ENCODE data around the gene GPR17.

GPR17 gene, protein sequence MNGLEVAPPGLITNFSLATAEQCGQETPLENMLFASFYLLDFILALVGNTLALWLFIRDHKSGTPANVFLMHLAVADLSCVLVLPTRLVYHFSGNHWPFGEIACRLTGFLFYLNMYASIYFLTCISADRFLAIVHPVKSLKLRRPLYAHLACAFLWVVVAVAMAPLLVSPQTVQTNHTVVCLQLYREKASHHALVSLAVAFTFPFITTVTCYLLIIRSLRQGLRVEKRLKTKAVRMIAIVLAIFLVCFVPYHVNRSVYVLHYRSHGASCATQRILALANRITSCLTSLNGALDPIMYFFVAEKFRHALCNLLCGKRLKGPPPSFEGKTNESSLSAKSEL

DNA sequence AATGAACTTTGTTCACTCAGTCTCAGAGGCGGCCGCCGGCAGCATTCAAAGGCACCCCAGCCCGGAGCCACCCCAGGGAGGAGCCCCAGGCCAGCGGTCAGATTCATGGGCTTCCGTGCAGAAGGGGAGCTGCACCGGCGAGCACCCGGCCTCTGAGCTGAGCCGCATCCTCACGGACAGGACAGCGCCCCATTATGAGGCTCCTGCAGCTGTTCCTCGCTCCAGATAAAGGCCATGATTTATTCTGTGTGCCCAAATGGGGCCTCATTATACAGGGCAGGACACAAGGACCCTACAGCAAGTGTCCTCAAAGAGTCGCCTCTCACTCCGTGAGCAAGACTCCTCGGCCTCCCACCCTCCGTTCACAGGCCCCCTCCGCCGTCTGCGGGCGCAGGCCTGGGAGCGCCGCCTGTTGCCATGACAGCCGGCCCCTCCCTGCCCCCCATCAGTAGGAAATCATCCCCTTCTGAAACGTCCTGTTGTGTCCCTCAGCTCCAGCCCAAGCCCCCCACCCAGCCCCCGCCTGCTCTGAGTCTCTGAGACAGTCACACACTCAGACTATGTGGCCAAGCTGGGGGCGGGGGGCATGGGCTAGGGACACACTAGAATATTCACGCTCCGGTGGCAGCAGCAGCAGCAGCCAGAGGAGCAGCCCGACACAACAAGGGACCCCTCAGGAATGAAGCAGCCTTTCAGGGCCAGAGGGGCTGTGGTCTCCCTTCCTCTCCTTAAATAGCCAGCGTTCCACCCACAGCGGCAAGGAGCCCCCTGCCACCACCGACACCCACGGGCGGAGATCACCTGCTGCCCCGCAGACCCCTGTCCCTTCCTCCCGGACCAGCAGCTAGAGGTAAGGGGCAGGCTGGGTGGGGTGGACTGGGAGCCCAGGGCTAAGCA lies at the start of gene GPR17:
Gene GPR17 (plus strand): TSS at position 759 of the 897 bp plus-strand sequence. CDS start 4,583 bp downstream, outside the sequence.
- DNase-seq (ENCODE audit: low read depth, low spot score): no peak

DNA sequence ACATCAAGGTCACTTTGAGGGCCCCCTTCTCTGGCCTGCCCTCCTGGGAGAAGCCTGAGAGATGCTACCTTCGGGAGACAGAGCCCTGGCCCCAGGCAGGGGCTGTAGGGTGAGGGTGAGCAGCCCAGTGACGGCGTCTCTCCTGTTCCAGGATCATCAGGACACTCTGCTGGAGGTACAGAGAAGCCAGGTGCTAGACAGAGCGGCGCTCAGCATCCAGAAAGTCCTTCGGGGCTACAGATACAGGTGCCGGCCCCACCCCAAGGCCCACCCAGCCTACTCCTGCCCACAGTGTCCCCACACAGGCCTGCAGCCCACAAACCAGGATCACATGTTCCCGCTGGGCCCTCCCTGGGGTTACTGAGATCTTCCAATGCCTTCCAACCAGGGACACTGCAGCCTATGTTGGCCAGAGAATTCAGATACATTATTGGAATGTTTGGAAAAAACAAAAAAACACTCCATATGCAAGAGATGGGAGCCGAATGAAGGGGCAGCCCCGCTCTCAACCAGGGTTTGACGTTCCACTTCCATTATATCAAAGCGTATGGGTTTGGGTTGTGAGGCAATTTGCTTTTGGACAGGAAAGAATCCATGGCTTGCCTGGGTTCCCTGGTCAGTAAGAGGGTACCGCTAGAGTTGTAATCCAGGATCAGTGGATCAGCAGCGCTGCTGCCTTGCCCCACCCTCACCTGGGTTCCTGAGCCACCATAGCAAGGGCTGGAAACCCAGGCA lies 49.5 kb upstream of the GPR17 start:
- DNase-seq (ENCODE audit: low read depth, low spot score): no peak

DNA sequence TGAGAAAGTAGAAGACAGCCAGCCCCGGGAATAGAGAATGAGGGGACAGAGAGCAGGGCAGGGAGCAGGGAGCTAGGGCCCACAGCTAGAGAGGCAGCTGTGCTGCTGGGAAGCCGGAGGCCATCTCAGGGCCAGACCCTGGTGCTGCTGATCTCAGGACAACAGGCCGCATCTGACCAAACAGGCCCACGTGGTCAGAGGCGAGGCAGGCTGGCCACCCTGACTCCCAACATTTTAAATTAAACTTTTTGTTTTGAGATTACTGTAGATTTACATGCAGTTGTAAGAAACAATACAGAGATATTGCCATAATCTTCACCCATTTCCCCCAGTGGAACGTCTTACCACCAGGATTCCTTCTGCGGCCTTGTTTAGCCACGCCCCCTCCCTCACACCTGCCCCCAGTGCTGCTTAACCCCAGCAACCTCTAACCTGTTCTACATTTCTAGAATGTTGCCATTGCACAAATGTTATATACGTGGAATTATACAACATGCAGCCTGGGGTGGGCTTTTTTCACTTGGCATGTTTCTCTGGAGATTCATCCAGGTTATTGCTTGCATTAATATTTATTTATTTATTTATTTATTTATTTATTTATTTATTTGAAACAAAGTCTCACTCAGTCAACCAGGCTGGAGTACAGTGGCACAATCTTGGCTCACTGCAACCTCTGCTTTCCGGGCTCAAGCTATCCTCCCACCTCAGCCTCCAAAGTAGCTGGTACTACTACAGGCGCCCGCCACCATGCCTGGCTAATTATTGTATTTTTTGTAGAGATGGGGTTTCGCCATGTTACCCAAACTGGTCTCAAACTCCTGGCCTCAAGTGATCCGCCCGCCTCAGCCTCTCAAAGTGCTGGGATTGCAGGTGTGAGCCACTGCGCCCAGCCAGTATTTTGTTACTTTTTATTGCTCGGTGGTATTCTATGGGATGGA lies 48.6 kb upstream of the GPR17 start:
- DNase-seq (ENCODE audit: low read depth, low spot score): no peak

DNA sequence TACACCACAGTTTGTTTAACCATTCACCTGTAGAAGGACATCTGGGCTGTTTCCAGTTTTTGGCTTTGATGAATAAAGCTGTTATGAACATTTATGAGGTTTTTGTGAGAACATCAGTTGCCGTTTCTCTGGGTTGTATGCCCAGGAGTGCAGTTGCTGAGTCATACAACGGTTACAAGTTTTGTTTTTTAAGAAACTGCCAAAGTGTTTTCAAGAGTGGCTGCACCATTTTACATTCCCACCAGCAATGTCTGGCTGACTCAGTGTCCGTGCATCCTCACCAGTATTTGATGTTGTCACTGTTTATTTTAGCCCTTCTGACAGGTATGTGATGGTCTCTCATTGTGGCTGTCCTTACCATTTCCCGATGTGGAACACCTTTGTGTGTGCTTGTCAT lies 48.0 kb upstream of the GPR17 start:
- no peak for DNase-seq (ENCODE audit: low read depth, low spot score)

- DNase-seq (ENCODE audit: low read depth, low spot score): no peak
Measured at GRCh38 chr2:127598711-127599110, 47.2 kb upstream of the GPR17 start.

GRCh38 chr2:127599211-127599610 lies 46.7 kb upstream of the GPR17 start:
- no peak for DNase-seq (ENCODE audit: low read depth, low spot score)

GRCh38 chr2:127604986-127605385 lies 41.0 kb upstream of the GPR17 start:
- DNase-seq (ENCODE audit: low read depth, low spot score): no peak

DNA sequence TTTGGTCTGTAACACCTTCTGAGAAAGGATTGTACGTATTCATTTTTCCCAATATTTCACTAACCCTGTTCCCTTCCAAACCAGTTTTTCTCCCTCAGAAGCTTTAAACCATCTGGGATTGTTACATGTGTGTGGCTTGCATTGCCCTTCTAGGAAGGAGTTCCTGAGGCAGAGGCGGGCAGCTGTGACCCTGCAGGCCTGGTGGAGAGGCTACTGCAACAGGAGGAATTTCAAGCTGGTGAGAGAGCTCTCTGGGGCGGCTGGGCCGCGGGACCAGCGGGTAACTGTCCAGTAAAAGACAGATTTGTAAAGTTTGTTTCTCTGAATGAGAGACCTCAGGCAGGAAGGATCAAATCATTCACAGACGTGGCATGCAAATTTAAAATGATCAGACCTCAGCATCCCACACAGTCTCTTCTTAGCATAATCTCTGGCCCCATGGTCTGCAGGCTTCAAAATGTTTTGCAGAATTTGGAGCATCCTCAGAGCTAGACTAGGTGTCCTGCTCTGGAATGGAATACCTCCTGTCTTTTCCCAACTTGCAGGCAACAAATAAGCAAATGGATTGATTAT lies 40.2 kb upstream of the GPR17 start:
- no peak for DNase-seq (ENCODE audit: low read depth, low spot score)

DNA sequence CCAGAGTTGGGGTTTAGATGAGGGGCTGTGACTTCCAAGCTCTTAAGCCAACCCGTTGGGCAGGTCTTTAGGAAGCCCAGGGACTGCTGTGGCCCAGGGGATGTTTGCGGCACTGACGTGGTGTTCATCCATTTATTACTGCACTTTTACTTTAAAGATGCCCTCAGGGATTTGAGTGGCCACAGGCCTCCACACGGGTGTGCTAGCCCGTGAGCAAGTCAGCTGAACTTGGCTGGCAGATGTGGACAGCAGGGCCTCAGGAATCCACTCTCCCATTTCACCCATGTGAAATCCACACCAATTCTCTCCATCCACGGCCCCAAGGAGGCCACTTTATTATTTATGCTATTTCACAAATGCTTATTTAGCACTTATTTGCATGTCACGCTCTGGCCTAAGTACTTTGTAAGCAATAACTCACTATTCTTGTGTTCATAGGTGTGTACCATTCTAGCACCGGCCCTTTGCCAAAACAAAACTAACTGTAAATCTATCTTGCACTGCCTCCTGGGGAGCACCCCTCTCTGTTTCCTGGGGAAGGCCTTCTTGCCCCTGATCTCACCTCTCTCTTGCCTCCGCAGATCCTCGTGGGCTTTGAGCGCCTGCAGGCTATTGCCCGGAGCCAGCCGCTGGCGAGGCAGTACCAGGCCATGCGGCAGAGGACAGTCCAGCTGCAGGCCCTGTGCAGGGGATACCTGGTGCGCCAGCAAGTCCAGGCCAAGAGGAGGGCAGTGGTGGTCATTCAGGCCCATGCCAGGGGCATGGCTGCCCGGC lies 39.1 kb upstream of the GPR17 start:
- no peak for DNase-seq (ENCODE audit: low read depth, low spot score)

GRCh38 chr2:127607399-127607908 lies 38.5 kb upstream of the GPR17 start:
- DNase-seq (ENCODE audit: low read depth, low spot score): no peak

- no peak for DNase-seq (ENCODE audit: low read depth, low spot score)
Measured at GRCh38 chr2:127608061-127609030, 37.6 kb upstream of the GPR17 start.

DNA sequence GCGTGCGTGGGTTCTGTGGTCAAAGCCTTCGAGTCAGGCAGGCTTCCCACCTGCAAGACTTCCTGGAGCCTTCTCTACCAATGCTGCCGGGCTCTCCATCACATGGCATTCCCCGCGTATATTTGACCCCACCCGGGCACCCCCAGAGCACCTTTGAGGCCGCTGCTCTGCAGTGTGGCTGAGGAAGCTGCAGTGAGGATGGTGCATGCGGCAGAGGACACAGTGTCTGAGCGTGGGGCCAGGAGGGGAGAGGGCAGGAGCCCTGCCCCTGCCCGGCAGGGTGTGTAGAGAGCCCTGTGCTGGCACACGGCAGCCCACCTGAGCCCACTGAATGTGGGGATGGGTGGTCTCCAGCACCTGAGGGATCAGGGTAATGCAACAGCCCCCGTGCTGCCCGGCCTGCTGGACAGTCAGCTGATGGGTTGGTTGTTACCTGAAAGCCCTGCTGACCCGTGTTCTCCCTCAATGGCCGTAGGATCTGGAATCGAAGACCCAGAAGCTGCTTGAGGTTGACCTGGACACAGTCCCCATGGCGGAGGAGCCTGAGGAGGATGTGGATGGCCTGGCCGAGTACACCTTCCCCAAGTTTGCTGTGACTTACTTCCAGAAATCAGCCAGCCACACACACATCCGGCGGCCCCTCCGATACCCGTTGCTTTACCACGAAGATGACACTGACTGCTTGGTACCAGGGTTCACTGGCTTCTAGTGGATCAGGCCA lies 36.8 kb upstream of the GPR17 start:
- DNase-seq (ENCODE audit: low read depth, low spot score): no peak

GRCh38 chr2:127609818-127610217 lies 36.1 kb upstream of the GPR17 start:
- no peak for DNase-seq (ENCODE audit: low read depth, low spot score)

- DNase-seq (ENCODE audit: low read depth, low spot score): no peak
Measured at GRCh38 chr2:127610561-127610960, 35.4 kb upstream of the GPR17 start.

GRCh38 chr2:127611076-127611925 lies 34.7 kb upstream of the GPR17 start:
- DNase-seq (ENCODE audit: low read depth, low spot score): no peak

- no peak for DNase-seq (ENCODE audit: low read depth, low spot score)
Measured at GRCh38 chr2:127612111-127612822, 33.7 kb upstream of the GPR17 start.

Measured in iPS DF 19.7 (cell line).